ENCODE data around the gene DSTYK.

GRCh38 chr1:205249651-205250050 lies 38.1 kb upstream of the DSTYK start:
- TF ChIP-seq, protein P1, sequence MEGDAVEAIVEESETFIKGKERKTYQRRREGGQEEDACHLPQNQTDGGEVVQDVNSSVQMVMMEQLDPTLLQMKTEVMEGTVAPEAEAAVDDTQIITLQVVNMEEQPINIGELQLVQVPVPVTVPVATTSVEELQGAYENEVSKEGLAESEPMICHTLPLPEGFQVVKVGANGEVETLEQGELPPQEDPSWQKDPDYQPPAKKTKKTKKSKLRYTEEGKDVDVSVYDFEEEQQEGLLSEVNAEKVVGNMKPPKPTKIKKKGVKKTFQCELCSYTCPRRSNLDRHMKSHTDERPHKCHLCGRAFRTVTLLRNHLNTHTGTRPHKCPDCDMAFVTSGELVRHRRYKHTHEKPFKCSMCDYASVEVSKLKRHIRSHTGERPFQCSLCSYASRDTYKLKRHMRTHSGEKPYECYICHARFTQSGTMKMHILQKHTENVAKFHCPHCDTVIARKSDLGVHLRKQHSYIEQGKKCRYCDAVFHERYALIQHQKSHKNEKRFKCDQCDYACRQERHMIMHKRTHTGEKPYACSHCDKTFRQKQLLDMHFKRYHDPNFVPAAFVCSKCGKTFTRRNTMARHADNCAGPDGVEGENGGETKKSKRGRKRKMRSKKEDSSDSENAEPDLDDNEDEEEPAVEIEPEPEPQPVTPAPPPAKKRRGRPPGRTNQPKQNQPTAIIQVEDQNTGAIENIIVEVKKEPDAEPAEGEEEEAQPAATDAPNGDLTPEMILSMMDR (IDR thresholded peaks at IDR 0.05): no peak
- TF ChIP-seq POLR2A (IDR thresholded peaks at IDR 0.05): no peak

All from heart left ventricle (tissue), 13 donors.